ENCODE measurements around the gene ERLEC1. TPM values are rescaled to one million over a fixed set of nuclear protein-coding genes. Genes with fewer than 3 reads are reported as not detected.
A peak's percentile ranks its signal among the peaks of the same experiment; 100 is the strongest.

Gene ERLEC1
- total and polyA plus RNA-seq, 8 donors: 16.8 to 45.9 (median 33.3) TPM

- intact Hi-C loops (cut with DNase I): no loop called here
- no peak for TF ChIP-seq CTCF (IDR thresholded peaks at IDR 0.05)
- Histone ChIP-seq H3K4me1 (no peaks in the 10 kb centered on the region), H3K9me3 (no peaks in the 10 kb centered on the region), H3K36me3 (peaks cover 0 to 57% (median 8%) of the 10 kb centered on the region in 3 donors), H3K4me3 (no peak overlapping the region), H3K27ac (no peak overlapping the region), H3K27me3 (no peaks in the 10 kb centered on the region)
- ATAC-seq (no peak), FAIRE-seq (no peak), DNase-seq (no peak)
- 81 to 86% methylated on average over 7 of the region's 7 CpGs for WGBS, 2 donors
Observed at GRCh38 chr2:53802617-53803151, 15.8 kb downstream of the ERLEC1 start.

- TF ChIP-seq CTCF (IDR thresholded peaks at IDR 0.05): no peak
- Histone ChIP-seq H3K36me3 (peaks cover 5 to 66% (median 27%) of the 10 kb centered on the region in 3 donors), H3K4me3 (no peak overlapping the region), H3K9me3 (no peaks in the 10 kb centered on the region), H3K27ac (no peak overlapping the region), H3K4me1 (no peaks in the 10 kb centered on the region), H3K27me3 (no peaks in the 10 kb centered on the region)
- FAIRE-seq (no peak), DNase-seq (no peak), ATAC-seq (no peak)
- WGBS, 2 donors: 97 to 98% methylated on average over 3 of the region's 3 CpGs
- intact Hi-C loops (cut with DNase I): no loop called here
Observed at GRCh38 chr2:53811601-53812000, 24.8 kb downstream of the ERLEC1 start.

GRCh38 chr2:53813151-53813550 is 26.3 kb downstream of the ERLEC1 start:
- H3K36me3 ChIP-seq: peaks cover 5 to 54% (median 22%) of the 10 kb centered on the region in 3 donors
- H3K27ac ChIP-seq: no peak overlapping the region
- no peak for FAIRE-seq
- intact Hi-C loops (cut with DNase I): no loop called here
- no peak for DNase-seq
- H3K4me3 ChIP-seq: no peak overlapping the region
- H3K4me1 ChIP-seq: no peaks in the 10 kb centered on the region
- ATAC-seq: peak in 2 of 4 donors; percentile 11 to 40
- no peaks in the 10 kb centered on the region for H3K9me3 ChIP-seq
- TF ChIP-seq CTCF (IDR thresholded peaks at IDR 0.05): no peak
- no peaks in the 10 kb centered on the region for H3K27me3 ChIP-seq

- Histone ChIP-seq H3K9me3 (no peaks in the 10 kb centered on the region), H3K27me3 (no peaks in the 10 kb centered on the region), H3K4me3 (no peak overlapping the region), H3K36me3 (peaks cover 0 to 31% (median 0%) of the 10 kb centered on the region in 3 donors), H3K4me1 (no peaks in the 10 kb centered on the region), H3K27ac (no peak overlapping the region)
- intact Hi-C loops (cut with DNase I): no loop called here
- FAIRE-seq (no peak), ATAC-seq (no peak), DNase-seq (no peak)
- 89 to 95% methylated on average over 3 of the region's 3 CpGs for WGBS, 2 donors
- TF ChIP-seq CTCF (IDR thresholded peaks at IDR 0.05): no peak
Observed at GRCh38 chr2:53818854-53819435, 32.1 kb downstream of the ERLEC1 start.

GRCh38 chr2:53819634-53820033 is 32.8 kb downstream of the ERLEC1 start:
- WGBS, 2 donors: 82 to 85% methylated on average over 4 of the region's 4 CpGs

More at GRCh38 chr2:53819634-53820033, 32.8 kb downstream of the ERLEC1 start:
- H3K4me1 ChIP-seq: no peaks in the 10 kb centered on the region
- TF ChIP-seq CTCF (IDR thresholded peaks at IDR 0.05): no peak
- peaks cover 0 to 29% (median 0%) of the 10 kb centered on the region in 3 donors for H3K36me3 ChIP-seq
- FAIRE-seq: no peak
- no peaks in the 10 kb centered on the region for H3K27me3 ChIP-seq
- intact Hi-C loops (cut with DNase I): no loop called here
- no peak for ATAC-seq
- no peak for DNase-seq
- H3K4me3 ChIP-seq: no peak overlapping the region
- no peaks in the 10 kb centered on the region for H3K9me3 ChIP-seq
- H3K27ac ChIP-seq: no peak overlapping the region

Data from pancreas (tissue), 10 donors.